Jurkat, Clone E6-1 (cell line): ENCODE measurements around the gene POLR2E. TPM values are rescaled to one million over a fixed set of nuclear protein-coding genes. Genes with fewer than 3 reads are reported as not detected.
A peak's percentile ranks its signal among the peaks of the same experiment; 100 is the strongest.
"Not testable (repeated sequence)": the region's sequence is repeated elsewhere in the genome, so short reads cannot be mapped to it uniquely, and the experiment has no call there.

Experiments used
- DNase-seq: peaks from one replicate; pipeline ENCODE4 v3.0.0-alpha.2; 2011; ENCODE audit warnings: low read depth, low spot score
- H3K4me3 ChIP-seq: 2 replicates; pipeline ENCODE4 v1.5.1; 2011; ENCODE audit warnings: mild to moderate bottlenecking, low read length, control low read depth, moderate library complexity
- polyA plus RNA-seq: library from polyadenylated mRNA; unstranded; fragments of >200 nt; gene quantifications from one replicate; pipeline ENCODE4 v1.2.1, GENCODE V29; 2012; ENCODE audit warnings: missing spikeins; ENCODE audit not compliant: insufficient read length, insufficient read depth

POLR2E gene
- polyA plus RNA-seq: 159 TPM

DNA sequence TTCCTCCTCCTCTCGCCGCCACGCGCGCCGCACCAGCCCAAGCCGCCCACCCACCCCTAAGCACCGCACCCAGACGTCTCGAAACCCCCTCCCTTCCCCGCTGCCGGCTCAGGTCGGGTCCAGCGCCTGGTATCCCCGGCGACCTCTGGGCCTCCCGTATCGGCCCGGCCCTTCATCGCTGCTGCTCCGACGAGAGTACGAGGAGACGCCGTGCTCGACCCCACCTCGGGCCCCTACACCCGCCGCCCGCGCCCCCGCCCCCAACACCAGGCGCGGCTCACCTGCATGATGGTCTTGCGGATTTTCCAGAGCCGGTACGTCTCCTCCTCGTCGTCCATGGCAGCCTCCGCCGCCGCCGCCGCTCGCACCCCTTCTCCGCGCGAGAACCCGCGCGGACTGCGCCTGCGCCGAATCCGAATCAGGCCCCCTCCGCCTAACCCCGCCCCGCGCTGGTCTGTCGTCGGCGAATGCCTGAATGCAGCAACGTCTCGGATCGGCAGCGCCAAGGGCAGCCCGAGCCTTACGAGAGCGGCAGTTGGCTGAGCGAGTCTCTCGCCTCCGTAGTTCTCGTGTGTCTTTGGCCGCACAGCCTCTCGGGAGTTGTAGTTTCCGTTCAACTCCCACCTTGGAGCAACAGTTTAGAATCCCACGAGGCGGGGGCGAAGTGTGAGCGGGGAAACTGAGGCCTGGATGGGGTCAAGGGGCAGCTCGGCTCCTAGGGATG, at the start of gene POLR2E:
TSS of gene POLR2E (minus strand) at position 398 of the 724 bp plus-strand sequence. CDS start at position 338, 60 bp downstream.
- peak; percentile 96 for DNase-seq
- peak within 1 kb of the TSS; percentile 93 for H3K4me3 ChIP-seq

DNA sequence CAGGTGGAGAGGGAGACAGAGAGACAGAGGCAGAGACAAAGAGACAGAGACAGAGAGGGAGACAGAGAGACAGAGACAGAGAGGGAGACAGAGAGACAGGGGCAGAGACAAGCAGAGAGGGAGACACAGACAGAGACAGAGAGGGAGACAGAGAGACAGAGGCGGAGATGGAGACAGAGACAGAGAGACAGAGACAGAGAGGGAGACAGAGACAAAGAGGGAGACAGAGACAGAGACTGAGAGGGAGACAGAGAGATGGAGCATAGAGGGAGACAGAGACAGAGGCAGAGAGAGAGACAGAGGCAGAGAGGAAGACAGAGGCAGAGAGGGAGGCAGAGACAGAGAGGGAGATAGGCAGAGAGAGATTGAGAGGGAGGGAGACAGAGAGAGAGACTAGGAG, 49.6 kb upstream of the POLR2E start:
- DNase-seq: no peak
- H3K4me3 ChIP-seq: no peak overlapping the region

DNA sequence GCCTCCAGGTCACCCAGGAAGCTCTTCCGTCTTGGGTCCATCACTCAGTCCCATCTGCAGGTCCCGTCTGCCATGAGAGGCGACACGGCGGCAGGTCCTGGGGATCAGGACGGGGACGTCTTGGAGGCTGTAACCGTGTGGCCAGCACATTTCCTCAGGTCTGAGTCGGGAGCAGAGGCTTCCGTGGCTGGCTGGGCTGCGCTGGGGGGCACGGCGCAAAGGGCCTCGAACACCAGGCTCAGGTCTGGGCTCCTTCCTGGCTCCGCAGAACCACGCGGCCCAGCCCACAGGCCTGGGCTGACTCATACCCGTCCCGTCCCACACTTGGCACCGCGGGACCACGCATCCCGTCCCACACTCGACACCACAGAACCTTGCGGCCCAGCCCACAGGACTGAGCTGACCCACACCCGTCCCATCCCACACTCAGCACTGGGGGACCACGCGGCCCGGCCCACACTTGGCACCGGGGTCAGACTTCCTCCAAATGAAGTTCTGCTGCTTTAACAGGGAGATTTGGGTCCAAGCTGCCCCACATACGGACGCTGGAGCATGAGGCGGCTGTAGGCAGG, 48.7 kb upstream of the POLR2E start:
- no peak overlapping the region for H3K4me3 ChIP-seq
- DNase-seq: no peak

DNA sequence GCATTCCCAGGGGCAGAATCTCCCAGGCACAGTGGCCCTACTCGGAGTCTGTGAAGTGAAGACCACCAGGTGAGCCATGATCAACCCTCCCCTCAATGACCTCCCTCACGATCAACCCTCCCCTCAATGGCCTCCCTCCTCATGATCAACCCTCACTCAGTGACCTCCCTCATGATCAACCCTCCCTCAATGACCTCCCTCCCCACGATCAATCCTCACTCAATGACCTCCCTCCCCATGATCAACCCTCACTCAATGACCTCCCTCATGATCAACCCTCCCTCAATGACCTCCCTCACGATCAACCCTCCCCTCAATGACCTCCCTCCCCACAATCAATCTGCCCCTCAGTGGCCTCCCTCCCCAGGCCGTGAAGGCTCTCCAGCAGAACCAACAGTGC, 46.8 kb upstream of the POLR2E start:
- H3K4me3 ChIP-seq: no peak overlapping the region
- DNase-seq: no peak

DNA sequence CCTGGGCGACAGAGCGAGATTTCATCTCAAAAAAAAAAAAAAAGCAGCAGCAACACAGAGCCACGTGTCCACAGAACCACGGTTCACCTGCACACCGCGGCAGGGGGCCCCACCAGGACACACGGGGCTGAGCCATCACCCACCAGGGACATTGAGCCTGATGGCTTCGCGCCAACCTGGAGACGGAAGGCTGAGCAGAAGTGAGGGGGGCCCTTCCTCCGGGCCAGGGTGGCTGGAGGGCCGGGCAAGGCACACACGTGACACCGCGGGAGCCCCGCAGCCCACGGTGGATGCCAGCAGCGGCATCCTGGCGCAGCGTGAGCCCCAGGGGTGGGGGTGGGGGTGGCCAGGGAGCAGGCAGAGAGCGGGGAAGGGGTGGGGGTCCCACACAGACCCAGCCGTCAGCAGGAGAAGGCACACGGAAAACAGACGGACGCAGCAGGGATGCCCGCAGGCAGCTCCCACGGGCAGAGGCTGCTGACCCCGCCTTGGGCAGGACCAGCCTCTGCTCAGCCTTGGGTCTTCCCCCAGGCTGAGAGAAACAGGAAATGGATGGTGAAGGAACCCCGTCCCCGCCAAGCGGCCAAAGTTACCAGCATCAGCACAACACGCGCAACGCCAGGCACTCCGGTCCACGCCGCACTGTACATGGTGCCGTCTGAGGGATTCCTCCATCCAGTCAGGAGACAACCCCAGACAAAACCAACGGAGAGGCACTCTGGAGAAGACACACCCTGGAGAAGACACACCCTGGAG, 45.3 kb upstream of the POLR2E start:
- no peak for DNase-seq
- H3K4me3 ChIP-seq: no peak overlapping the region

DNA sequence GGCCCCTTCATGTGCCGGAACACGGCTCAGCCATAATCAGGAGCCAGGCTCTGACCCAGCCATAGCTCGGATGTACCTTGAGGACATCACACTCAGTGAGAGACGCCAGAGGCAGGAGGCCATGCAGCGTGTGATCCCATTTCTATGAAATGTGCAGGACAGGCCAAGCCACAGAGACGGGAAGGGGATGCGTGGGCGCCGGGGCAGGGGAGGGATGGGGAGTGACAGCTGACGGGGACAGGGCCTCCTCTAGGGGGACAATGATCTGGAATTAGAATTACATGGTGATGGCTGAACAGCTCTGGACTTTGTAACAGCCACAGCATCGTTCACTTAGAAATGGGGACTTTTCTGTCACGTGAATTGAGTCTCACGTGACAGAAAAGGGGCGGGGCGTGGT, 44.0 kb upstream of the POLR2E start:
- DNase-seq: no peak
- H3K4me3 ChIP-seq: no peak overlapping the region

DNA sequence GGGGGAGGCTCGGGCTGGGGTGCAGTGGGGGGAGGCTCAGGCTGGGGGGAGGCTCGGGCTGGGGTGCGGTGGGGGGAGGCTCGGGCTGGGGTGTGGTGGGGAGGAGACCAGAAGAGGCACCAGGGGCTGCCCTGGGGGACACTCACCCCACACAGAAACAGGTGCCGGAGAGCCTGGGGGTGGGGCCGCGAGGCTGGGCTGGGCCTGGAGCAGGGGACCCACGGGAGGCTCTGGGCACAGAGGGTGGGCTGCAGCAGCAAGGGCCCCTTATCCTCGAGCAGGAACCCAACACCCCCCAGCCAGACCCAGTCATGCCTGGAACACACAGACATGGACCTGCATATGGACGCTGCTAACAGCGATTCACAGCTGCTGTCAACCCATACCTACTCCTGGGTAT, 42.9 kb upstream of the POLR2E start:
- no peak overlapping the region for H3K4me3 ChIP-seq
- DNase-seq: no peak

DNA sequence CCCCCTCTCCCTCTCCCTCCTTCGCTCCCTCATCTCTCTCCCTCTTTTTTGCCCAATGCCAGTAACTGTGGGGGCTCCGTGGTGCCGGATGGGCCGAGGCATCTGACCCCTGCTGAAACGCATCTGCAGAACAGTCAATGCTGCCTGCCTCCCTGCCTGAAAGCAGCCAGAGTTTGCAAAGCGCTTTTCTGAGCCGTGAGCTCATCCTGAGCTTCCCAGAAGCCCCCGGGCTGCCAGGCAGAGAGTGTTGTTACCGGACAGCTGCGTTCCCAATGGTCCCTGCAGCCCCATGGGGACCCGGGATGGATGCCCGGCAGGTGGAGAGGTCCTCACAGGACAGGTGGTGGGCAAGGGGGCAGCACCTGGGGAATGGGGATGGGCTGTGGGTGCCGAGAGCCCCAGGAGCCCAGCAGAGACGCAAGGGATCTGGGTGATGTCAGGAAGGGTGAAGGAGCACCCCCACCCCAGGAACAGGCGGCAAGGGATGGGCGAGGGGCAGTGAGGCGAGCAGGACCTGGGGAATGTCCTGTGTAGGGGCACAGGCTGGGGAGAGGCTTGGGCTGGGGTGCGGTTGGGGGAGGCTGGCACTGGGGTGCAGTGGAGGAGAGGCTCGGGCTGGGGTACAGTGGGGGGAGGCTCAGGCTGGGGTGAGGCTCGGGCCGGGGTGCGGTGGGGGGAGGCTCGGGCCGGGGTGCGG, 41.6 kb upstream of the POLR2E start:
- no peak overlapping the region for H3K4me3 ChIP-seq
- no peak for DNase-seq

DNA sequence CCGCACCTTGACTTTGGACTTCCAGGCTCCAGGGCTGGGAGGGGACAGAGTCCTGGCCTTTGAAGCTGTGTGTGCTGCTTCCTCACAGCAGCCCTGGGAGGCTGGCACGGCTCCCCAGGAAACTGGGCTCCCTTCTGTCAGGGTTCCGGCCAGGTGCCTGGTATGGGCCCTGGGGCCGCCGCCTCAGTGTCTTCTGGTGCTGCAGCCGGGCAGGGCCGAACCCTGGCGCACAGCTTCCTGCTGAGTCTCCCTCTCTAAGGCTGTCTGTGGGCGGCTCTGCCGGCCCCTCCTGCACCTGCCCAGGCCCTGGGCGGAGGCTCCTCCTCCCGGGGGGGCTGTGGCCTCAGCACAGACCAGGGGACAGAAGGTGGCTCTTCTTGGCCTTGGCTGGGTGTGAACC, 41.0 kb upstream of the POLR2E start:
- DNase-seq: no peak
- no peak overlapping the region for H3K4me3 ChIP-seq

DNA sequence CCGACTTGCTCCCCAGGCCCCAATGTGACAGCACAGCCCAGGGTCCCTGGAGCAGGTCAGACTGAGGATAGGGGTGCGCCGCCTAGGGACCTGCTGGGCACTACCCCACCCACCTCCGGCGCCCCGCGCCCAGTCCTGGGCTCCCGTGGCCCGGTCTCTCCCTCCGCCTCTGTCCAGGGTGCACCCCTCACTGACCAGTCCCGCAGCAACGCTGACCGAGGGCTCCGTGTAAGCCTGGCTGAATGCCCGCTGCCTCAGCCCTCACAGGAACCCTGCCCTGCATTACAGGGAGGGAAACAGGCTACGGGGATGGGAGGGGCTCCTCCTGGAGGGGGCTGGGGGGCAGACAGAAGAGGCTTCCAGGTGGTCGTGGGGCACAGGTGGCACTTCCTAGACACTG, 40.3 kb upstream of the POLR2E start:
- no peak for DNase-seq
- H3K4me3 ChIP-seq: no peak overlapping the region

DNA sequence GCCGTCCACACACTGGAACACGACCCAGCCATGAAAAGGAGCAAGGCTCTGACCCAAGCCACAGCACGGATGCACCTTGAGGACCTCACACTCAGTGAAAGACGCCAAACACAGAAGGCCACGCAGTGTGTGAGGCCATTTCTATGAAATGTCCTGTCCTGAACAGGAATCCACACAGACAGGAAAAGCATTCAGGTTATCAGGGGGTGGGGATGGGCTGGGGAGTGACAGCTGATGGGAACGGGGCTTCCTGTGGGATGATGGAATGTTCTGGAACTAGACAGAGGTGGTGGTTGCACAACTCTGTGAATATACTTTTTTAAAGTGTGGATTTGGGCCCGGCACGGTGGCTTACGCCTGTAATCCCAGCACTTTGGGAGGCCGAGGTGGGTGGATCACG, 39.3 kb upstream of the POLR2E start:
- no peak for DNase-seq
- H3K4me3 ChIP-seq: no peak overlapping the region

DNA sequence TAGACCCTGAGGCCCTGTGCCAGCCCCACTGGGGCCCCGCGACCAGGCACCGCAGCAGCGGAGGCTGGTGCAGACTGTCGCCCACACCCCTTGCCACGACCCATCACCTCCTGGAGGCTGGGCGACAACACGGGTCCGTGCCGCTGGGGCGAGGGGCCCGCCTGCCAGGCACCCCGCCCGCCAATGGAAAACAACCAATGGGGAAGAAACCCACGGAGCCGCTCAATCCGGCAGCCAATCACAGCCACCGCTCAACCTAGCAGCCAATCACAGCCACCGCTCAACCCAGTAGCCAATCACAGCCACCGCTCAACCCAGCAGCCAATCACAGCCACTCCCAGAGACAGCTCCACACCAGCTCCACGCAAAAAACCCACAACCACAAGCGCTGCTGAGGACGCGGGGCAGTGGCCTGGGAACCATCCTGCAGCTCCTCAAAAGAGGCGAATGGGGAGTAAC, 38.3 kb upstream of the POLR2E start:
- no peak overlapping the region for H3K4me3 ChIP-seq
- peak; percentile 37 for DNase-seq

DNA sequence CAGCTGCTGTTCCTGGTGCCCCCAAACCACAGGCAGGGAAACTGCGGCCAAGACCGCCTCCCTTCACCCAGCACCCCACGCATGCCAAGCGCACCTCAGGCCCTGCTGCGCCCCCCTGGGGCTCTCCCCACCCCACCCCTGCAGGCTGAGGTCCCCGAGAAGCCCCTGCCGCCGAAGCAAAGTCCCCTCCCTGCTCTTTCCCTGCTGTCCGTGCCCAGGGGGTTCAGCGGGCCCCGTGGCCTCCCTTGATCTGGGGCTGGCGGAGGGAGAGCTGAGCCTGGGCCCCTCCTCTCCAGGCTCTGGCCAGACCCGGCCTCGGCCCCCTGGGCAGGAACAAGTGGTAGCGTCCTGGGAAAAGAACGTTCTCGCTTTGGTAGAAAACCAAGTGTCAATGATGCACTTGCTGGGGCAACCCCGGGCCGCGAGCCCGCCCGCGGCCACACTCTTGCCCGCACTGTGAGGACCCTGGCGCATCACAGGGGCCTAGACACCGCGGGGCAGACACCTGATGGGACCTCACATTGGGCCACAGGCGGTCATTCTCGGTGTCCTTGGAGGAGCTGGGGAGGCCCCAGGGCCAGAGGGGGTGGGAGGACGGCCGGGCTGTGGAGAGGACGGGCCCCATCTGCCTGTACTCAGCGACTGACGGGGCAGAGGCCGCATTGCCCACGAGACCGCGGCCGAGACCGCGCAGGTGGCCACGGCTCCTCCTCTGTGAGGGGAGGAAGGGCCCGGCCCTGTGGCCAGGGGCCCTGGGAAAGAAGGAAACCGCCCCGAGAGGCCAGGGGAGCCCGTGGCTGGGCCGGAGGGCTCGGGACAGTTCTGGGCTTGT, 37.6 kb upstream of the POLR2E start:
- DNase-seq: no peak
- peak overlapping the region; percentile 48 for H3K4me3 ChIP-seq

DNA sequence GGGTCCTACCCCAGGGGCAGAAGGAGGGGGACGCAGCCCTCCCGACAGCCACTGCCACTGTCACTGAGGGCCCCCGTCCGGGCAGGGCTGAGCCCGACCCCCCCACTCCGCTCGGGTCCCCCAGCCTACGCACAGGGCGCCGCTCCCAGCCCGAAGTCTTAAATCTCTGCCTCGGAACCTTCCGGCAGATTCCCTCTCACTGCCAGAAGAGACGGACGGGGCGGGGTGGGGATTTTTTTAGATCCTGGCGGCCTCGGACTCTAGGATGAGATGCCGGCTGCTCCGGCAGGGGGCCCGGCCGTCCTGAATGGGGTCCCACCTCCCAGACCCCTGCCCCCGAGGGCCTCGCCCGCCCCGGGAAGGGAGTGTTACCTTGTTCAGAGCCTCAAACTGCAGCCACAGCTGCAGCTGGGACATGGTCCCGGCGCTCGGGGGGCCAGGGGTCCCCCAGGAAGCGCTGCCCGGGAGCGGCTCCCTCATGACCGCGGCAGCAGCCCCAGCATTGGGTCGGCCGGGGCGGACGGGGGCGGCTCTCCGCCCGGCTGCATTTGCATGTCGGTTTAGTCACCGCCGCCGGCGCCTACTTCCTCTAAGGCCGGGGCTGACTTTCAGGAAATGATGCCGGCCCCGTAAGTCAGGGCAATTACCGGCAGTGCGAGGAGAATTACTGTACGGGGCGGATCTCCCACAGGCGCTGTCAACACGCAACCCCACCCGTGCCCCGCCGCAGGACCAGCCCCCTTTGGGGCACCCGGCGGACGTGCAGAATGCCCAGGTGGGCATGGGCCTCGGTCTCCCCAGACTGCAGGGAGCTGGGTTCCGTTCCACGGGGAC, 36.8 kb upstream of the POLR2E start:
- peak; percentile 38 for DNase-seq

DNA sequence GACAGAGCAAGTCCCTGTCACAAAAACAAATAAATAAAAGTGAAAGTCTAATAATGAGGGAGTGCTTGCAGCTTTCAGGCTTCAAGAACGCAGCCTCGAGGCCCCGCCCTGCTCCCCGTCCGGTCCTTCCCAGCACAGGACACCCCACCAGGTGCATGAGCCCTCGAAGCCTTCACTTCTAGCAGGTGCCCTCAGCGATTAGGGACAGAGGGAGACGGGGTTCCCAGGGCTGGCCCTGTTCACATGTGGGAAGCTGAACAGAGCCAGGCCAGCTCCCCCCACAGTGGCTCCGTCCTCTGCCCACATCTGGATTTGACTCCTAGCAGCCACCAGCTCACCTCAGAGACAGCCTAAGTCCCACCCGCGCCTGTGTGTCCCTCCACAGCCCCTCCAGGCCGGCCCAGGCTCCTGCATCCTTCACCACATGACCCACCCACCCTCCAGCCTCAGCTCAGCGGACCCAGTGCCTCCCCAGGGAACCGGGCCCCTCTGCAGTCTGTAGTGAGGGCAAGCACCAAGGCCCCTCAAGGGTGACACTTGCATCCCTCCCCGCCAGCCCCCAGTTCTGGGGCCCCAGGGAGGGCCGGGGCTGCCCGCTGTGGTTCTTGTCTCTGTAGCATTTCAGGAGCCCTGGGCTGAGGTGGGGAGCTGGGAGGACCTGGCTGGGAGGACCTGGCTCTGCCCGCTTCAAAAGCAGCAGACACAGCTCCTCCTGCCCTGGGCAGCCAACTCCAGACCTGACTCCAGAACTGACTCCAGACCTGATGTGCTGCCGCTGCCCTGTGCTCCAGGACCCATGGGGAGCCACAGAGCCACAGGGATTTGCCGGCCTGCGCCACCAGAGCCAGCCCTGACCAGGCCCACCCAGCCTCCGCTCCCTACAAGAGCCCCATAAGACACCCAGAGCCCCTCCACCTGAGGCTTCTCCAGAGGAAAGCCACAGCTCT, 35.9 kb upstream of the POLR2E start:
- DNase-seq: no peak
- peak overlapping the region; percentile 48 for H3K4me3 ChIP-seq

More for the DNA sequence above, 36.8 kb upstream of the POLR2E start:
- peak overlapping the region; percentile 48 for H3K4me3 ChIP-seq

DNA sequence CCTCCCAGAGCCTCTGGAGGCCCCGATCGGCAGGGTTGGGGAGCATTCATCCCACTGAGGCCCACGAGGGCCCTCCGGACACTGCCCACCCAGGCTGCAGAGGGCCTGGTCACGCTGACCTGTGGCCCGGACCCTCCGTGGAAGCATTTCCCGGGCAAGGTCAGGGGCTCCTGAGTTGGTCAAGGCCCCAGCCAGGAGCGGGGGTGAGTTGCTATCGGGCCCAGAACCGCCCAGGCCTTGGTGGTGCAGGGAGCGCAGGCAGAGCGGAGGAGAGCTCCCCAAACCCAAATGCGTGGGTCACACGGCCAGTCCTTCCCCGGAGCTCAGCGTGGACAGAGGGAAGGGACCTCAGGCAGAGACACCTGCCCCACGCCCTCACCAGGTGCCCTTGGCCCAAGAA, 34.4 kb upstream of the POLR2E start:
- no peak overlapping the region for H3K4me3 ChIP-seq
- DNase-seq: no peak

DNA sequence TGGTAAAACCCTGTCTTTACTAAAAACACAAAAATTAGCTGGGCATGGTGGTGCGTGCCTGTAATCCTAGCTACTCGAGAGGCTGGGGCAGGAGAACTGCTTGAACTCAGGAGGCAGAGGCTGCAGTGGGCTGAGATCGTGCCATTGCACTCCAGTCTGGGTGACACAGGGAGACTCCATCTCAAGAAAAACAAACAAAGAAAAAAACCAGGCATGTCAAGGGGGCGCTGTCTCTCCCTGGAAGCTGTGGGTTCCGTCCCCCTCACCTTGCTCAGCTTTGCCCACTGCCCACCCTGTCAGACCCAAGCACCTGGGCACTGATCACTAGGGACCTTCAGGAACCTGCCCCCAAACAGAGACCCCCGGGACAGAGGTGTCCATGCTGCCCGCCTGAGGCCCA, 33.9 kb upstream of the POLR2E start:
- H3K4me3 ChIP-seq, DNase-seq: not testable (repeated sequence)
